ENCODE results near the gene FAM72D.
"Not testable (repeated sequence)": the region's sequence is repeated elsewhere in the genome, so short reads cannot be mapped to it uniquely, and the experiment has no call there.

FAM72D gene

DNA sequence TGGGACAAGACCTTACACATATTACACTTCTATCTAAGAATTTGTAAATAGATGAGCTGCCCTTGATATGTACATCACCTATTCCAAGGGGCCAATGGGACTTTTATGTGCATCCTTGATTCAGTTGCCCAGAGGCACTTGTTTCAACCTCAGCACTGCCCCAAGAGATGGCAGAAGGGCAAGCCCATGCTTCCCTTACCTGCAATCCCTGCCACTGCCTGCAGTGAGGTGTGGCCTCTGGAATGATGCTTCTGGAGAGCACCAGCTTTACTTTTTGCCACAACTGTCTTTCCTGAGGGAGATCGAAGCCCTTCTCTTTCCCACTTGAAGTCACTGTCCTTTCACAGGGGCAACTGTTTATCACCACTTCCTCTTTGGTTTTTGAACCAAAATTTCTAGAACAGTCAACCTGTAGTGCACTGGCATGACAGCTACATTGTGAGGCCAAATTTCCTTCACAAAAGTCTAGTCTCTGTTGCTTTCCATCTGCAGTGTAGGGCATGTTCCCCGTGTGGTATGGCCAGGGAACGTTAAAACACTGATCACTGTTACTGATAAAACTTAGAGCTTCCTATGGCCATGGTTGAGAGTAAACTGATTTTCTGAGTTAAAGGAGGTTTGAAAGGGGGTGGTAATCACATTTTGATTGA is 48.6 kb downstream of the FAM72D start:
- H3K36me3 ChIP-seq (ENCODE audit: control insufficient read depth in 2 of 2, insufficient read depth in 1 of 2, low read length in 2 of 2); H3K4me3 ChIP-seq (ENCODE audit: low read depth, low read length); CTCF ChIA-PET; H3K4me1 ChIP-seq (ENCODE audit: control insufficient read depth, insufficient read depth, low read length); H3K27ac ChIP-seq (ENCODE audit: extremely low read depth, low read depth, low read length); H3K9me3 ChIP-seq (ENCODE audit: control insufficient read depth, insufficient read depth, low read depth, low read length); POLR2A ChIA-PET: not testable (repeated sequence)

- CTCF ChIA-PET; POLR2A ChIA-PET; H3K27ac ChIP-seq (ENCODE audit: extremely low read depth, low read depth, low read length); H3K4me1 ChIP-seq (ENCODE audit: control insufficient read depth, insufficient read depth, low read length); H3K36me3 ChIP-seq (ENCODE audit: control insufficient read depth in 2 of 2, insufficient read depth in 1 of 2, low read length in 2 of 2); H3K9me3 ChIP-seq (ENCODE audit: control insufficient read depth, insufficient read depth, low read depth, low read length); H3K4me3 ChIP-seq (ENCODE audit: low read depth, low read length): not testable (repeated sequence)
These were observed 50.5 kb downstream of the FAM72D start for GRCh38 chr1:145146308-145146707.

GRCh38 chr1:145147172-145147571 is 51.4 kb downstream of the FAM72D start:
- CTCF ChIA-PET, result not testable (repeated sequence)

GRCh38 chr1:145155421-145155820 is 59.6 kb downstream of the FAM72D start:
- POLR2A ChIA-PET; H3K27ac ChIP-seq (ENCODE audit: extremely low read depth, low read depth, low read length); H3K4me1 ChIP-seq (ENCODE audit: control insufficient read depth, insufficient read depth, low read length); H3K9me3 ChIP-seq (ENCODE audit: control insufficient read depth, insufficient read depth, low read depth, low read length); CTCF ChIA-PET; H3K4me3 ChIP-seq (ENCODE audit: low read depth, low read length); H3K36me3 ChIP-seq (ENCODE audit: control insufficient read depth in 2 of 2, insufficient read depth in 1 of 2, low read length in 2 of 2): not testable (repeated sequence)

More at GRCh38 chr1:145147172-145147571, 51.4 kb downstream of the FAM72D start:
- H3K4me3 ChIP-seq (ENCODE audit: low read depth, low read length); H3K36me3 ChIP-seq (ENCODE audit: control insufficient read depth in 2 of 2, insufficient read depth in 1 of 2, low read length in 2 of 2); H3K4me1 ChIP-seq (ENCODE audit: control insufficient read depth, insufficient read depth, low read length); H3K9me3 ChIP-seq (ENCODE audit: control insufficient read depth, insufficient read depth, low read depth, low read length); H3K27ac ChIP-seq (ENCODE audit: extremely low read depth, low read depth, low read length); POLR2A ChIA-PET: not testable (repeated sequence)

- H3K27ac ChIP-seq (ENCODE audit: extremely low read depth, low read depth, low read length); POLR2A ChIA-PET; H3K9me3 ChIP-seq (ENCODE audit: control insufficient read depth, insufficient read depth, low read depth, low read length); H3K36me3 ChIP-seq (ENCODE audit: control insufficient read depth in 2 of 2, insufficient read depth in 1 of 2, low read length in 2 of 2); H3K4me3 ChIP-seq (ENCODE audit: low read depth, low read length); H3K4me1 ChIP-seq (ENCODE audit: control insufficient read depth, insufficient read depth, low read length); CTCF ChIA-PET: not testable (repeated sequence)
These were observed 60.1 kb downstream of the FAM72D start for GRCh38 chr1:145155873-145156272.

- H3K4me3 ChIP-seq (ENCODE audit: low read depth, low read length); POLR2A ChIA-PET: not testable (repeated sequence)
These were observed 61.3 kb downstream of the FAM72D start for GRCh38 chr1:145156891-145157610.

GRCh38 chr1:145157715-145158114 is 61.9 kb downstream of the FAM72D start:
- POLR2A ChIA-PET; CTCF ChIA-PET; H3K9me3 ChIP-seq (ENCODE audit: control insufficient read depth, insufficient read depth, low read depth, low read length); H3K36me3 ChIP-seq (ENCODE audit: control insufficient read depth in 2 of 2, insufficient read depth in 1 of 2, low read length in 2 of 2); H3K4me1 ChIP-seq (ENCODE audit: control insufficient read depth, insufficient read depth, low read length); H3K27ac ChIP-seq (ENCODE audit: extremely low read depth, low read depth, low read length); H3K4me3 ChIP-seq (ENCODE audit: low read depth, low read length): not testable (repeated sequence)

More at GRCh38 chr1:145156891-145157610, 61.3 kb downstream of the FAM72D start:
- H3K4me1 ChIP-seq (ENCODE audit: control insufficient read depth, insufficient read depth, low read length); CTCF ChIA-PET; H3K9me3 ChIP-seq (ENCODE audit: control insufficient read depth, insufficient read depth, low read depth, low read length); H3K36me3 ChIP-seq (ENCODE audit: control insufficient read depth in 2 of 2, insufficient read depth in 1 of 2, low read length in 2 of 2); H3K27ac ChIP-seq (ENCODE audit: extremely low read depth, low read depth, low read length): not testable (repeated sequence)

DNA sequence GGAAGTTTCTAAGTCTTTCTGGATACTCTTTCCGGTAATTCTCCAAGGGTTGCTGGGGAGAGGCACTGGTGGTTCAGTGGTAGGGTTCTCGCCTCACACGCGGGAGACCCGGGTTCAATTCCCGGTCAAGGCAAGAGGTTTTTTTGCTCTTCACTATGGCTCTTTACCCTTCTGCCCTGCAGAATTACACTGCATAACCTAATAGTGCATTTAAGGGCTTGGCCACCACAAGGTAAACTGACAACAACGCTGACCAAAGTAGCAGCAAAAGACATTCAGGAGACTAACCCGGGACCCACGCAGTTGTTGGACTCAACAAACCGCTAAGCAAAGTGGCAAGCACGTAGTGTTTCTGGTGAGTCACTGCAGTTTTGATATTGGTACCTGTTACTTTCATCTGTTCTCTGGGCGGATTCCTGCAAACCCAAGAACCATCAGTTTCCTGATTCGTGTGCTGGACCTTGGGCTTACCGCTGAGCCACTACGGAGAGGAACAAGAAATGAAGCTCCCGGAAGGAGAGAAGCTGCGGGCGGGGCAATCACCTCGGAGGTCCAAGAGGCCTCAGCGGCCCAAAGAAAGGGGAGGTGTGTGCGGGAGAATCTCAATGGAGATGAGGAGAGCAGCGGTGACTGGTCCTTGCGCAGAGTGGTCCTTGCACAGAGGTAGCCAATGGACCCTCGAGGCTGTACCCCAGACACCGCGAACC is 65.4 kb downstream of the FAM72D start:
- H3K27ac ChIP-seq (ENCODE audit: extremely low read depth, low read depth, low read length); H3K36me3 ChIP-seq (ENCODE audit: control insufficient read depth in 2 of 2, insufficient read depth in 1 of 2, low read length in 2 of 2); CTCF ChIA-PET; H3K4me1 ChIP-seq (ENCODE audit: control insufficient read depth, insufficient read depth, low read length); POLR2A ChIA-PET; H3K9me3 ChIP-seq (ENCODE audit: control insufficient read depth, insufficient read depth, low read depth, low read length); H3K4me3 ChIP-seq (ENCODE audit: low read depth, low read length): not testable (repeated sequence)

Data from HEK293 (cell line).